Activated T-cell treated with anti-CD3 and anti-CD28 coated beads, Interleukin-2, amount 50 U/mL, for 24 hours (primary cell): ENCODE data around the gene CYSRT1.

Experiments used
- DNase-seq: peaks from one replicate; pipeline ENCODE4 v3.0.0-alpha.2; 2020
- H3K27ac Mint-ChIP-seq: 2 replicates; pipeline ENCODE4 v1.8.0; 2020; ENCODE audit warnings: mild to moderate bottlenecking, mixed read lengths
- H3K27me3 Mint-ChIP-seq: 2 replicates; pipeline ENCODE4 v1.8.0; 2020; ENCODE audit warnings: mixed read lengths
- H3K36me3 Mint-ChIP-seq: 2 replicates; pipeline ENCODE4 v1.8.0; 2020; ENCODE audit warnings: low read depth, mixed read lengths
- H3K4me1 Mint-ChIP-seq: 2 replicates; pipeline ENCODE4 v1.8.0; 2020; ENCODE audit warnings: low read depth, mixed read lengths
- H3K4me3 Mint-ChIP-seq: 2 replicates; pipeline ENCODE4 v1.8.0; 2020; ENCODE audit warnings: mild to moderate bottlenecking, moderate library complexity, mixed read lengths
- H3K9me3 Mint-ChIP-seq: 2 replicates; pipeline ENCODE4 v1.8.0; 2020; ENCODE audit warnings: mixed read lengths

The CYSRT1 gene

GRCh38 chr9:137266162-137266527 is 41.2 kb downstream of the CYSRT1 start:
- no peaks in the 10 kb centered on the region for H3K27me3 Mint-ChIP-seq
- no peak for DNase-seq
- H3K27ac Mint-ChIP-seq: no peak overlapping the region
- peaks cover 86% of the 10 kb centered on the region for H3K36me3 Mint-ChIP-seq
- H3K4me1 Mint-ChIP-seq: peaks cover 6% of the 10 kb centered on the region
- H3K9me3 Mint-ChIP-seq: no peaks in the 10 kb centered on the region
- no peak overlapping the region for H3K4me3 Mint-ChIP-seq

- H3K4me1 Mint-ChIP-seq: peaks cover 10% of the 10 kb centered on the region
- H3K27me3 Mint-ChIP-seq: no peaks in the 10 kb centered on the region
- H3K9me3 Mint-ChIP-seq: no peaks in the 10 kb centered on the region
- H3K27ac Mint-ChIP-seq: no peak overlapping the region
- H3K4me3 Mint-ChIP-seq: no peak overlapping the region
- DNase-seq: no peak
- peaks cover 86% of the 10 kb centered on the region for H3K36me3 Mint-ChIP-seq
These were observed 41.8 kb downstream of the CYSRT1 start for GRCh38 chr9:137266585-137267453.

- H3K27ac Mint-ChIP-seq: no peak overlapping the region
These were observed 43.0 kb downstream of the CYSRT1 start for GRCh38 chr9:137267933-137268355.

GRCh38 chr9:137268538-137269201 is 43.7 kb downstream of the CYSRT1 start:
- no peaks in the 10 kb centered on the region for H3K27me3 Mint-ChIP-seq
- peaks cover 82% of the 10 kb centered on the region for H3K36me3 Mint-ChIP-seq
- H3K27ac Mint-ChIP-seq: peak overlapping the region; percentile 26
- no peaks in the 10 kb centered on the region for H3K9me3 Mint-ChIP-seq
- no peak overlapping the region for H3K4me3 Mint-ChIP-seq
- peaks cover 10% of the 10 kb centered on the region for H3K4me1 Mint-ChIP-seq
- no peak for DNase-seq

More at GRCh38 chr9:137267933-137268355, 43.0 kb downstream of the CYSRT1 start:
- Mint-ChIP-seq H3K4me3 (no peak overlapping the region), H3K4me1 (peaks cover 10% of the 10 kb centered on the region), H3K27me3 (no peaks in the 10 kb centered on the region), H3K9me3 (no peaks in the 10 kb centered on the region), H3K36me3 (peaks cover 80% of the 10 kb centered on the region)
- no peak for DNase-seq

GRCh38 chr9:137269231-137269772 is 44.3 kb downstream of the CYSRT1 start:
- Mint-ChIP-seq H3K9me3 (no peaks in the 10 kb centered on the region), H3K27ac (no peak overlapping the region)

GRCh38 chr9:137270929-137271695 is 46.1 kb downstream of the CYSRT1 start:
- Mint-ChIP-seq H3K27me3 (no peaks in the 10 kb centered on the region), H3K4me1 (peaks cover 11% of the 10 kb centered on the region), H3K4me3 (no peak overlapping the region), H3K27ac (peak overlapping the region; percentile 4), H3K36me3 (peaks cover 66% of the 10 kb centered on the region), H3K9me3 (no peaks in the 10 kb centered on the region)
- peak; percentile 45 for DNase-seq

More at GRCh38 chr9:137269231-137269772, 44.3 kb downstream of the CYSRT1 start:
- DNase-seq: no peak
- peaks cover 78% of the 10 kb centered on the region for H3K36me3 Mint-ChIP-seq
- H3K4me1 Mint-ChIP-seq: peaks cover 10% of the 10 kb centered on the region
- no peak overlapping the region for H3K4me3 Mint-ChIP-seq
- H3K27me3 Mint-ChIP-seq: no peaks in the 10 kb centered on the region

- peak overlapping the region; percentile 6 for H3K27ac Mint-ChIP-seq
- no peaks in the 10 kb centered on the region for H3K9me3 Mint-ChIP-seq
- no peak overlapping the region for H3K4me3 Mint-ChIP-seq
- H3K36me3 Mint-ChIP-seq: peaks cover 63% of the 10 kb centered on the region
- H3K27me3 Mint-ChIP-seq: no peaks in the 10 kb centered on the region
- no peak for DNase-seq
- H3K4me1 Mint-ChIP-seq: peaks cover 13% of the 10 kb centered on the region
These were observed 46.7 kb downstream of the CYSRT1 start for GRCh38 chr9:137271696-137272076.

- Mint-ChIP-seq H3K4me1 (peaks cover 21% of the 10 kb centered on the region), H3K4me3 (no peak overlapping the region), H3K27me3 (no peaks in the 10 kb centered on the region), H3K9me3 (no peaks in the 10 kb centered on the region), H3K27ac (peak overlapping the region; percentile 6), H3K36me3 (peaks cover 55% of the 10 kb centered on the region)
- DNase-seq: no peak
These were observed 47.5 kb downstream of the CYSRT1 start for GRCh38 chr9:137272241-137273094.

GRCh38 chr9:137273095-137273490 is 48.1 kb downstream of the CYSRT1 start:
- Mint-ChIP-seq H3K4me3 (no peak overlapping the region), H3K9me3 (no peaks in the 10 kb centered on the region), H3K27ac (no peak overlapping the region), H3K27me3 (peaks cover 2% of the 10 kb centered on the region), H3K36me3 (peaks cover 49% of the 10 kb centered on the region), H3K4me1 (peaks cover 24% of the 10 kb centered on the region)
- DNase-seq: no peak

GRCh38 chr9:137273611-137274320 is 48.8 kb downstream of the CYSRT1 start:
- Mint-ChIP-seq H3K4me3 (no peak overlapping the region), H3K27ac (no peak overlapping the region)

GRCh38 chr9:137275203-137275587 is 50.2 kb downstream of the CYSRT1 start:
- peaks cover 28% of the 10 kb centered on the region for H3K36me3 Mint-ChIP-seq
- DNase-seq: no peak
- H3K4me3 Mint-ChIP-seq: no peak overlapping the region
- no peak overlapping the region for H3K27ac Mint-ChIP-seq
- H3K4me1 Mint-ChIP-seq: peaks cover 22% of the 10 kb centered on the region
- no peaks in the 10 kb centered on the region for H3K9me3 Mint-ChIP-seq
- H3K27me3 Mint-ChIP-seq: peaks cover 8% of the 10 kb centered on the region

More at GRCh38 chr9:137273611-137274320, 48.8 kb downstream of the CYSRT1 start:
- Mint-ChIP-seq H3K4me1 (peaks cover 24% of the 10 kb centered on the region), H3K27me3 (peaks cover 2% of the 10 kb centered on the region), H3K9me3 (no peaks in the 10 kb centered on the region), H3K36me3 (peaks cover 42% of the 10 kb centered on the region)
- no peak for DNase-seq
